T-helper 1 cell treated with Interleukin-12 subunit alpha and Interleukin-12 subunit beta and Interleukin-4 antibody, amounts not matched to agents 30 μg/mL and 1 μg/mL, for 36 hours (primary cell): ENCODE measurements around the gene XPNPEP1.
"Not testable (repeated sequence)": the region's sequence is repeated elsewhere in the genome, so short reads cannot be mapped to it uniquely, and the experiment has no call there.

Experiments
- H3K27ac Mint-ChIP-seq: one replicate; pipeline ENCODE4 v1.8.0; 2021; ENCODE audit warnings: mild to moderate bottlenecking, mixed read lengths
- H3K27me3 Mint-ChIP-seq: one replicate; pipeline ENCODE4 v1.8.0; 2021; ENCODE audit warnings: low read depth, mixed read lengths
- H3K36me3 Mint-ChIP-seq: one replicate; pipeline ENCODE4 v1.8.0; 2021; ENCODE audit warnings: low read depth, mixed read lengths
- H3K4me1 Mint-ChIP-seq: one replicate; pipeline ENCODE4 v1.8.0; 2021; ENCODE audit warnings: low read depth, mixed read lengths
- H3K4me3 Mint-ChIP-seq: one replicate; pipeline ENCODE4 v1.8.0; 2021; ENCODE audit warnings: mild to moderate bottlenecking, moderate library complexity, mixed read lengths
- H3K9me3 Mint-ChIP-seq: one replicate; pipeline ENCODE4 v1.8.0; 2021; ENCODE audit warnings: mixed read lengths

XPNPEP1 gene

GRCh38 chr10:109922358-109922975 is 844 bp downstream of the XPNPEP1 start:
- Mint-ChIP-seq H3K4me1 (peaks cover 34% of the 10 kb centered on the region), H3K27ac (peak overlapping the region; percentile 86), H3K9me3 (no peaks in the 10 kb centered on the region), H3K36me3 (peaks cover 10% of the 10 kb centered on the region), H3K4me3 (peak overlapping the region; percentile 85), H3K27me3 (peaks cover 9% of the 10 kb centered on the region)

- Mint-ChIP-seq H3K27ac (no peak overlapping the region), H3K9me3 (no peaks in the 10 kb centered on the region), H3K27me3 (peaks cover 5% of the 10 kb centered on the region), H3K4me1 (peaks cover 52% of the 10 kb centered on the region), H3K4me3 (no peak overlapping the region), H3K36me3 (peaks cover 17% of the 10 kb centered on the region)
These were observed 3.3 kb downstream of the XPNPEP1 start for GRCh38 chr10:109920016-109920415.

DNA sequence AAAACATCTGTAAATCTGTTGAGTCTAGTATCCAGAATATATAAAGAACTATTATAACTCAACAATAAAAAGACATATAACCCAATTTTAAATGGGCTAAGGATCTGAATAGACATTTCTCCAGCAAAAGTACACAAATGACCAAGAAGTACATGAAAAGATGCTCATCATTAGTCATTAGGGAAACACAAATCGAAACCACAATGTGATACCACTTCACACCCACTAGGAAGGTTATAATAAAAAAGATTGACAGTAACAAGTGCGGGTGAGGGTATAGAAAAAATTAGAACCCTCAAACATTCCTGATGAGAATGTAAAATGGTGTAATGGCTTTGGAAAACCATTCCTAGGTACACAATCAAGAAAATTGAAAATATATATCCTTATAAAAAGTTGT is 4.1 kb downstream of the XPNPEP1 start:
- peaks cover 19% of the 10 kb centered on the region for H3K36me3 Mint-ChIP-seq
- H3K4me1 Mint-ChIP-seq, result peaks cover 52% of the 10 kb centered on the region

GRCh38 chr10:109918707-109919106 is 4.6 kb downstream of the XPNPEP1 start:
- H3K4me3 Mint-ChIP-seq, H3K27ac Mint-ChIP-seq: not testable (repeated sequence)

More for the DNA sequence above, 4.1 kb downstream of the XPNPEP1 start:
- H3K4me3 Mint-ChIP-seq, result no peak overlapping the region
- no peak overlapping the region for H3K27ac Mint-ChIP-seq
- no peaks in the 10 kb centered on the region for H3K9me3 Mint-ChIP-seq
- H3K27me3 Mint-ChIP-seq, result no peaks in the 10 kb centered on the region

GRCh38 chr10:109915566-109915965 is 7.7 kb downstream of the XPNPEP1 start:
- H3K27ac Mint-ChIP-seq, result peak overlapping the region; percentile 82
- H3K36me3 Mint-ChIP-seq, result peaks cover 39% of the 10 kb centered on the region
- peak overlapping the region; percentile 30 for H3K4me3 Mint-ChIP-seq
- H3K27me3 Mint-ChIP-seq, result no peaks in the 10 kb centered on the region
- H3K4me1 Mint-ChIP-seq, result peaks cover 62% of the 10 kb centered on the region
- H3K9me3 Mint-ChIP-seq, result no peaks in the 10 kb centered on the region

More at GRCh38 chr10:109918707-109919106, 4.6 kb downstream of the XPNPEP1 start:
- Mint-ChIP-seq H3K4me1 (peaks cover 54% of the 10 kb centered on the region), H3K36me3 (peaks cover 23% of the 10 kb centered on the region)
- H3K9me3 Mint-ChIP-seq, H3K27me3 Mint-ChIP-seq: not testable (repeated sequence)

DNA sequence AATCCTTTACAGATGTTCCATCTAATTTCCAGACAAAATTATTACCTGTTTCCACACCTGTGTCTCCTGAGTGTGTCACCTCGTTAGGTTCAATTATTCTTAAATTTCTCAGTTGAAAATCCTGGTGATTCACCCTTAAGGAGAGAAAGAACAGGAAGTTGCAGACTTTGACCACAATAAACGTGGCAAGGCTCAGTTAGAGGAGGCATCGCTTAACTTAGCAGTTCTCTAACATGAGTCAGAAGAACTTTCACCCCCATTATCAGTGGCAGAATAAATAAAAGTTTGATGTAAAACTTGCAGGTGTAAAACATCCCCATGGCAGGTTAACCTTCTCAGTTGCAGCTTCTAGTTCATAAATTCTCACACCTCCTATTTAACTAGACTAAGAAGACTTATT is 8.3 kb downstream of the XPNPEP1 start:
- H3K4me3 Mint-ChIP-seq, result peak overlapping the region; percentile 30

GRCh38 chr10:109913306-109913892 is 9.9 kb downstream of the XPNPEP1 start:
- no peaks in the 10 kb centered on the region for H3K27me3 Mint-ChIP-seq
- H3K36me3 Mint-ChIP-seq, result peaks cover 46% of the 10 kb centered on the region
- H3K4me1 Mint-ChIP-seq, result peaks cover 63% of the 10 kb centered on the region
- H3K27ac Mint-ChIP-seq, result no peak overlapping the region
- H3K4me3 Mint-ChIP-seq, result no peak overlapping the region
- H3K9me3 Mint-ChIP-seq, result no peaks in the 10 kb centered on the region

More for the DNA sequence above, 8.3 kb downstream of the XPNPEP1 start:
- peaks cover 43% of the 10 kb centered on the region for H3K36me3 Mint-ChIP-seq
- no peaks in the 10 kb centered on the region for H3K27me3 Mint-ChIP-seq
- peaks cover 62% of the 10 kb centered on the region for H3K4me1 Mint-ChIP-seq
- H3K9me3 Mint-ChIP-seq, result no peaks in the 10 kb centered on the region
- H3K27ac Mint-ChIP-seq, result peak overlapping the region; percentile 82

DNA sequence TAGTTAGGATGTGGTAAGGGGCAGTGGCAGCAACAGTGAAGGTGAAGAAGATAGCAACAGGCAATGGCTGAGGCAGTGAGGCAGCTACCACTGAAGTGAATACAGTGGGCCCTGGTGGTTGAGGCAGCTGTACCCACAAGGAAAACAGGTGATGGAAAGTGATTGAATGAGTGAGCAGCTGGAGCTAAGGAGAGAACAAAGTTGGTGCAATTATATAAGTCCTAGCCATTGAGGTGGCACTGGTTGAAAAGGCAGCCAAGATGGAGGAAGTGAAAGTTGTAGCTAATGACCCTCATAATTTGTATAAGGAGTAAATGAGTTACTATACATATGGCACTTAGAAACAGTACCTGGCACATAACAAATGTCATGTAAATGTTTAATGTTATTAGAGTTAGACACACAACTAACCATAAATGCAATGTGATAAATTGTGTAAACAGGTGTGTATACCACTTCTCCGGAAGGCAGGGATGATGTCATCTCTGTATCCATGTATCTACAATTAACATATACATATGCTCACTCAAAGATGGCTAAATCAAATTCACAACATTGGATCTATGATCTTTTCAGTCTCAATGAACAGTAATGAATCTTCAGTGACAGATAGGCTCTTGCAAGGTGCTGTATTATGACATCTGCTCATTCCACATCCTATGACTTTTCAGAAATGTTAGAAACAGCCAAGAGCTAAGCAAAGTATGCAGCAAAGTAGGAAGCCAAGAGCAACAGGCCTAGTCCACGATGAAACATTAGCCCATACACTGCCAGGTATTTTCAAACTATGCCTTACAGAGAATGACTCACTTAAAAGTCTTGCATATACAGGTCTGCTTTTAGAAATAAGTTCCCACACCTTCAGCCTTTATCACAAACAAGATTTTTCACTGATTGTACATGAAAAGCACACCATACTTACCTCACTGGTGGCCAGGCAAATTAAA is 10.7 kb downstream of the XPNPEP1 start:
- no peak overlapping the region for H3K4me3 Mint-ChIP-seq
- H3K4me1 Mint-ChIP-seq, result peaks cover 62% of the 10 kb centered on the region
- peaks cover 48% of the 10 kb centered on the region for H3K36me3 Mint-ChIP-seq

DNA sequence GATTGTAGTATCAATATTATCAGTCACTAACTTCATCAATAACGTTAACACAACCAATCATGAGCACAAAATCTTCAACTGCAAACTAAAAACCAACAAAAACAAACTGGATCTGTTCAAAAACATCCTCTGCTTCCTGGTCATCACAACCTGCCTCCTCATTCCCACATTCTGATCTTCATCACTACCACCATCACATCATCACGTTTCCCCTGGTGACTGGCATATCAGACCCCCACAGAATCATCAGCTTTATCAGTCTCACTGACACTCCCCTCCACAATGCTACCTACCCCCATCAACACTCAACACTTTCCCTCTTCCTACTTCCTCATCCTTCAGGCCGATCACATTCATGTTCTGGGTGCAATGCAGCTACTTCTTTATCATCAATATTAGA is 11.4 kb downstream of the XPNPEP1 start:
- peaks cover 61% of the 10 kb centered on the region for H3K4me1 Mint-ChIP-seq

More for the DNA sequence above, 10.7 kb downstream of the XPNPEP1 start:
- H3K27ac Mint-ChIP-seq, result peak overlapping the region; percentile 51
- no peaks in the 10 kb centered on the region for H3K27me3 Mint-ChIP-seq
- no peaks in the 10 kb centered on the region for H3K9me3 Mint-ChIP-seq

GRCh38 chr10:109906316-109906715 is 17.0 kb downstream of the XPNPEP1 start:
- Mint-ChIP-seq H3K27ac (no peak overlapping the region), H3K27me3 (no peaks in the 10 kb centered on the region), H3K4me3 (no peak overlapping the region), H3K4me1 (peaks cover 43% of the 10 kb centered on the region), H3K9me3 (no peaks in the 10 kb centered on the region), H3K36me3 (peaks cover 58% of the 10 kb centered on the region)

More for the DNA sequence above, 11.4 kb downstream of the XPNPEP1 start:
- Mint-ChIP-seq H3K4me3 (no peak overlapping the region), H3K27me3 (no peaks in the 10 kb centered on the region), H3K36me3 (peaks cover 53% of the 10 kb centered on the region), H3K9me3 (no peaks in the 10 kb centered on the region), H3K27ac (peak overlapping the region; percentile 51)

DNA sequence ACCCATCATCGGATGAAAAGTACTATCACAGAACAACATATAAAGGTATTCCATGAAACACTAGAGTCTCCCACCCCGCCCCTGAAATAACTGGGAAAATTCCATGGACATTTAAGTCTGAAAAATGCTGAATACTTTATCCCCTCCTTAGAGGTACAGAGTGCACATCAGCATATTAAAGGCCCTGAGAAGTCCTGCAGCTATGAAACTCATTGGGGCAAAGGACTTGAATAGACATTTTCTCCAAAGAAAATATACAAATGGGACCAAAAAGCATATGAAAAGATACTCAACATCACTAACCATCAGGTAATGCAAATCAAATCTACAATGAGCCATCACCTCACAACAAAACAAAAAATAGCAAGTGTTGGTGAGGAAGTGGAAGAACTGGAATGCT is 18.9 kb downstream of the XPNPEP1 start:
- peak overlapping the region; percentile 11 for H3K4me3 Mint-ChIP-seq
- H3K36me3 Mint-ChIP-seq, result peaks cover 57% of the 10 kb centered on the region
- H3K27ac Mint-ChIP-seq, result peak overlapping the region; percentile 84
- no peaks in the 10 kb centered on the region for H3K27me3 Mint-ChIP-seq
- H3K9me3 Mint-ChIP-seq, result no peaks in the 10 kb centered on the region
- H3K4me1 Mint-ChIP-seq, result peaks cover 38% of the 10 kb centered on the region

DNA sequence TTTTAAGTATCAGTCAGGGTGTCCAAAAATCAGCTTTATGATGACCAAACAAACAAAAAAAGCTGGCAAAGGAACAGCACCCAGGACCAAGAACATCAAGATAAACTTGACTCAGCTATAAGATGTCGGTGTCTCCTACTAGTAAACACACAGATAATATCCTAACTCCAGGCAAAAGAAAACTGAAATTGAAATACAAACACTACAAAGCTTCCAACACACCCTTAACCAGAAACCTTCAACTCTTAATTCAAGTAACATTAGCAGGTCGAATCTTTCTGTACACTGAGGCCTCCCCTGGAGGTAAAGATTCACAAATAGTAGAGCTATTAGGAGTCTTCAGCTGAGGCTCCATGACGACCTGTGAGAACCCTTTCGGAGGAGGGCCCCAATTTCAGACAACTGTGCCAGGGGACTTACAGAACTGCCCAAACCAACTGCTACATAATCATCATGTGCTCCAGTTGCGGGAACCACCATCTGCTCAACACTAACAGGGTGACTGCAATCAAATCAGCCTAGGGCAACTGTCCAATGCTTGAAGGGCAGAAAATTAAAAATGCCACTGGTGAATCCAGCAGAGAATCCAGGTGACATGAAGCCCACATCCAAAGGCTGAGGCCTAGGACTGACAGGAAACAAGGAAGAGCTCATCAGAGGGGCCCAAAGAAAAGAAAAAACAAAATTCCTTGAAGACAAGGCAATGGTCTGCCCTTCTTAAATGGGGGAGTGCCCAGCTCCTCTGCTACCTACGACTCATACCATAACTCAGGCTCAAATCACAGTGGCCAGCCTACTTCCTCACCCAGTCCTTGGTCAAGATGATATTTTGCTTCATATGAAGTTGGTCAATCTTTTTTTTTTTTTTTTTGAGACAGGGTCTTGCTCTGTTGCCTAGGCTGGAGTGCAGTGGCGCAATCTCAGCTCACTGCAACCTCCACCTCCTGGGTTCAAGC is 20.0 kb downstream of the XPNPEP1 start:
- Mint-ChIP-seq H3K9me3 (no peaks in the 10 kb centered on the region), H3K27me3 (no peaks in the 10 kb centered on the region), H3K36me3 (peaks cover 61% of the 10 kb centered on the region), H3K4me1 (peaks cover 38% of the 10 kb centered on the region), H3K4me3 (peak overlapping the region; percentile 25), H3K27ac (peak overlapping the region; percentile 91)

- H3K27ac Mint-ChIP-seq, result no peak overlapping the region
- no peaks in the 10 kb centered on the region for H3K9me3 Mint-ChIP-seq
- peaks cover 32% of the 10 kb centered on the region for H3K4me1 Mint-ChIP-seq
- H3K4me3 Mint-ChIP-seq, result no peak overlapping the region
- H3K27me3 Mint-ChIP-seq, result no peaks in the 10 kb centered on the region
- peaks cover 36% of the 10 kb centered on the region for H3K36me3 Mint-ChIP-seq
These were observed 23.7 kb downstream of the XPNPEP1 start for GRCh38 chr10:109899356-109900331.
